Fibroblast of skin of left biceps (primary cell): ENCODE data around the gene KLK1.
"Not testable (repeated sequence)": the region's sequence is repeated elsewhere in the genome, so short reads cannot be mapped to it uniquely, and the experiment has no call there.

Experiments used
- DNase-seq, 2 experiments: peaks; one replicate each; pipeline ENCODE4 v3.0.0-alpha.2; 2013; ENCODE audit warnings: low read depth in 2 of 2

The KLK1 gene

GRCh38 chr19:50817941-50818858 lies 5.4 kb downstream of the KLK1 start:
- DNase-seq, result no peak

- no peak for DNase-seq
Measured at GRCh38 chr19:50815439-50815838, 8.1 kb downstream of the KLK1 start.

- no peak for DNase-seq
Measured at GRCh38 chr19:50814883-50815282, 8.7 kb downstream of the KLK1 start.

- DNase-seq, result no peak
Measured at GRCh38 chr19:50812474-50812873, 11.1 kb downstream of the KLK1 start.

GRCh38 chr19:50811622-50812238 lies 11.9 kb downstream of the KLK1 start:
- not testable (repeated sequence) for DNase-seq

GRCh38 chr19:50808856-50809255 lies 14.7 kb downstream of the KLK1 start:
- no peak for DNase-seq

- peak; percentile 98 to 99 for DNase-seq
Measured at GRCh38 chr19:50804420-50805272, 18.9 kb downstream of the KLK1 start.

- DNase-seq, result no peak
Measured at GRCh38 chr19:50803633-50804419, 19.8 kb downstream of the KLK1 start.

- DNase-seq, result no peak
Measured at GRCh38 chr19:50801107-50801506, 22.5 kb downstream of the KLK1 start.

- DNase-seq, result no peak
Measured at GRCh38 chr19:50799547-50799851, 24.1 kb downstream of the KLK1 start.

GRCh38 chr19:50798659-50799546 lies 24.7 kb downstream of the KLK1 start:
- no peak for DNase-seq

GRCh38 chr19:50797781-50798658 lies 25.6 kb downstream of the KLK1 start:
- DNase-seq, result no peak

- no peak for DNase-seq
Measured at GRCh38 chr19:50797429-50797780, 26.2 kb downstream of the KLK1 start.

- no peak for DNase-seq
Measured at GRCh38 chr19:50796634-50797428, 26.8 kb downstream of the KLK1 start.

- DNase-seq, result no peak
Measured at GRCh38 chr19:50796128-50796633, 27.4 kb downstream of the KLK1 start.

GRCh38 chr19:50795664-50796073 lies 27.9 kb downstream of the KLK1 start:
- DNase-seq, result no peak

- DNase-seq, result no peak
Measured at GRCh38 chr19:50794876-50795663, 28.5 kb downstream of the KLK1 start.
